ENCODE results near the gene PKD2L1.
A peak's percentile ranks its signal among the peaks of the same experiment; 100 is the strongest.
"Not testable (repeated sequence)": the region's sequence is repeated elsewhere in the genome, so short reads cannot be mapped to it uniquely, and the experiment has no call there.

The PKD2L1 gene

DNA sequence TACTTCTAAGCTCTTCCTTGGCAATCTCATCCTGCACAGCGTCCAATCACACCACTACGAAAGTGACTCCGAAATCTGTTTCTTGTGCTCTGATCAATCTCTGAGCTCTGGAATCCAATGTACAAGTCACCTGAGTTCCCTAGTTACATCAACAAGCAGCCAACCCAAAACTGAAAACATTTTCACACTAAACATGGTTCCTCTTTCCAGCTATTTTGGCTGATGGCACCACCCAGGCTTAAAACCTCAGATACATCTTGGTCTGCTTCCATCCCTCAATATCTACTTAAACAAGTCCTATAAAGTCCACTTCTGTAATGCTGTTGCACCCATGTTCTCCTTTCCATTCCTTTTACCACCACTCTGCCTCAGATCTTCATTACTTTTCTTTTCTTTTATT is 47.1 kb downstream of the PKD2L1 start:
- Histone ChIP-seq H3K4me3 (replicated peaks; ENCODE audit: insufficient read depth, low read length) (no peak overlapping the region), H3K27me3 (ENCODE audit: insufficient read depth, poor library complexity, severe bottlenecking) (no peaks in the 10 kb centered on the region), H3K27ac (replicated peaks) (no peak overlapping the region)
- TF ChIP-seq SPI1 (IDR thresholded peaks at IDR 0.05; ENCODE audit: borderline replicate concordance, low read depth) (no peak), POLR2AphosphoS5 (IDR thresholded peaks at IDR 0.05; ENCODE audit: low read depth) (no peak)
- TF ChIP-seq, protein P1, sequence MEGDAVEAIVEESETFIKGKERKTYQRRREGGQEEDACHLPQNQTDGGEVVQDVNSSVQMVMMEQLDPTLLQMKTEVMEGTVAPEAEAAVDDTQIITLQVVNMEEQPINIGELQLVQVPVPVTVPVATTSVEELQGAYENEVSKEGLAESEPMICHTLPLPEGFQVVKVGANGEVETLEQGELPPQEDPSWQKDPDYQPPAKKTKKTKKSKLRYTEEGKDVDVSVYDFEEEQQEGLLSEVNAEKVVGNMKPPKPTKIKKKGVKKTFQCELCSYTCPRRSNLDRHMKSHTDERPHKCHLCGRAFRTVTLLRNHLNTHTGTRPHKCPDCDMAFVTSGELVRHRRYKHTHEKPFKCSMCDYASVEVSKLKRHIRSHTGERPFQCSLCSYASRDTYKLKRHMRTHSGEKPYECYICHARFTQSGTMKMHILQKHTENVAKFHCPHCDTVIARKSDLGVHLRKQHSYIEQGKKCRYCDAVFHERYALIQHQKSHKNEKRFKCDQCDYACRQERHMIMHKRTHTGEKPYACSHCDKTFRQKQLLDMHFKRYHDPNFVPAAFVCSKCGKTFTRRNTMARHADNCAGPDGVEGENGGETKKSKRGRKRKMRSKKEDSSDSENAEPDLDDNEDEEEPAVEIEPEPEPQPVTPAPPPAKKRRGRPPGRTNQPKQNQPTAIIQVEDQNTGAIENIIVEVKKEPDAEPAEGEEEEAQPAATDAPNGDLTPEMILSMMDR (IDR thresholded peaks at IDR 0.05; ENCODE audit: insufficient read depth, low read length), result no peak
- no peak for DNase-seq (ENCODE audit: low read depth in 1 of 2, low spot score in 1 of 2)

GRCh38 chr10:100276971-100277370 is 53.1 kb downstream of the PKD2L1 start:
- not testable (repeated sequence) for DNase-seq (ENCODE audit: low read depth in 1 of 2, low spot score in 1 of 2); H3K27me3 ChIP-seq (ENCODE audit: insufficient read depth, poor library complexity, severe bottlenecking); H3K4me3 ChIP-seq (replicated peaks; ENCODE audit: insufficient read depth, low read length); H3K27ac ChIP-seq (replicated peaks)

DNA sequence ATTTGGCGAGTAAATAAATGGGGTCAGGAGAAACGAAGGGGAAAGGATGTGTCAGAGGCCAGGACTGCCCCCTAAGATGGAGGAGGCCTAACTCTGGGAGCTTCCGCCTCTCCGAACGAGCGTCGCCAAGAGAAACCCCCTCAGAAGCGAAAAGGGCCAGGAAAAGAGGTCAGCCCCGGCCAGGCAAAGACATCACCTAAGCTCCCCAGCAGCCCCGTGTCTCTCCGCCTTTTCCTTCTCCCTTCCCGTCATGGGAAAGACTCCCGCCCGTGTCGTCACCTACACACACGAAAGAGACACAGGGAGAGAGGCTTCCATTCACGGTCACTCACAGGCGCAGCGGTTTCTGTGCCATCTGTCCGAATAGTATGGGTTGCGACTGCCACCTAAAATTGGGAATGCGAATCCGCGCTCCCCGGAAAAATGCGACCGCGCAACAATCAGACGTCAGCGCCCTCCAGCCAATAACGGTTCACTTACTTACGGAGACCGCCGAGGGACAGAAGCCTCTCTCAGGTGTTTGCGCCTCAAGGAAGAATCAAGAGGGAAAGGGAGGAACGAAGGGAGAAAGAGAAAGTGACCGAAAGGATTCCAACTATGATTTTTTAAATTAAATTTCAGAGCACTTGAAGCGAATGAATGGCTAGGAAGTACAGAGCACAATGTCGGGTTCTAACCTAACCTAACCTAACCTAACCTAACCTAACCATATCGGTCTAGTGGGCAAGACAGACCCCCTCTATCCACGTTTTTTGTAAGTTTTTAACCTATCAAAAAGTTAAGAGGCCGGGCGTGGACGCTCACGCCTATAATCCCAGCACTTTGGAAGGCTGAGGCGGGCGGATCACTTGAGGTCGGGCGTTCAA is 62.6 kb downstream of the PKD2L1 start, which contains the start of gene CWF19L1:
Gene CWF19L1, minus strand, starts transcription at position 400 of the 866 bp plus-strand sequence. Its CDS starts 45 bp downstream, at position 355.
- peak; percentile 71 to 88 for DNase-seq (ENCODE audit: low read depth in 1 of 2, low spot score in 1 of 2)
- TF ChIP-seq POLR2AphosphoS5 (IDR thresholded peaks at IDR 0.05; ENCODE audit: low read depth) (peak; percentile 89), SPI1 (IDR thresholded peaks at IDR 0.05; ENCODE audit: borderline replicate concordance, low read depth) (no peak), GABPA (IDR thresholded peaks at IDR 0.05; ENCODE audit: low read depth) (no peak)
- TF ChIP-seq, protein P1 (IDR thresholded peaks at IDR 0.05; ENCODE audit: insufficient read depth, low read length), result no peak
- TF ChIP-seq, protein P2, sequence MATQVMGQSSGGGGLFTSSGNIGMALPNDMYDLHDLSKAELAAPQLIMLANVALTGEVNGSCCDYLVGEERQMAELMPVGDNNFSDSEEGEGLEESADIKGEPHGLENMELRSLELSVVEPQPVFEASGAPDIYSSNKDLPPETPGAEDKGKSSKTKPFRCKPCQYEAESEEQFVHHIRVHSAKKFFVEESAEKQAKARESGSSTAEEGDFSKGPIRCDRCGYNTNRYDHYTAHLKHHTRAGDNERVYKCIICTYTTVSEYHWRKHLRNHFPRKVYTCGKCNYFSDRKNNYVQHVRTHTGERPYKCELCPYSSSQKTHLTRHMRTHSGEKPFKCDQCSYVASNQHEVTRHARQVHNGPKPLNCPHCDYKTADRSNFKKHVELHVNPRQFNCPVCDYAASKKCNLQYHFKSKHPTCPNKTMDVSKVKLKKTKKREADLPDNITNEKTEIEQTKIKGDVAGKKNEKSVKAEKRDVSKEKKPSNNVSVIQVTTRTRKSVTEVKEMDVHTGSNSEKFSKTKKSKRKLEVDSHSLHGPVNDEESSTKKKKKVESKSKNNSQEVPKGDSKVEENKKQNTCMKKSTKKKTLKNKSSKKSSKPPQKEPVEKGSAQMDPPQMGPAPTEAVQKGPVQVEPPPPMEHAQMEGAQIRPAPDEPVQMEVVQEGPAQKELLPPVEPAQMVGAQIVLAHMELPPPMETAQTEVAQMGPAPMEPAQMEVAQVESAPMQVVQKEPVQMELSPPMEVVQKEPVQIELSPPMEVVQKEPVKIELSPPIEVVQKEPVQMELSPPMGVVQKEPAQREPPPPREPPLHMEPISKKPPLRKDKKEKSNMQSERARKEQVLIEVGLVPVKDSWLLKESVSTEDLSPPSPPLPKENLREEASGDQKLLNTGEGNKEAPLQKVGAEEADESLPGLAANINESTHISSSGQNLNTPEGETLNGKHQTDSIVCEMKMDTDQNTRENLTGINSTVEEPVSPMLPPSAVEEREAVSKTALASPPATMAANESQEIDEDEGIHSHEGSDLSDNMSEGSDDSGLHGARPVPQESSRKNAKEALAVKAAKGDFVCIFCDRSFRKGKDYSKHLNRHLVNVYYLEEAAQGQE (IDR thresholded peaks at IDR 0.05; ENCODE audit: insufficient replicate concordance, low read depth), result peak; percentile 55
- peak within 1 kb of the TSS; percentile 100 for H3K4me3 ChIP-seq (replicated peaks; ENCODE audit: insufficient read depth, low read length)
- peak within 1 kb of the TSS; percentile 80 for H3K27ac ChIP-seq (replicated peaks)
- H3K27me3 ChIP-seq (ENCODE audit: insufficient read depth, poor library complexity, severe bottlenecking), result no peaks in the 10 kb centered on the region

DNA sequence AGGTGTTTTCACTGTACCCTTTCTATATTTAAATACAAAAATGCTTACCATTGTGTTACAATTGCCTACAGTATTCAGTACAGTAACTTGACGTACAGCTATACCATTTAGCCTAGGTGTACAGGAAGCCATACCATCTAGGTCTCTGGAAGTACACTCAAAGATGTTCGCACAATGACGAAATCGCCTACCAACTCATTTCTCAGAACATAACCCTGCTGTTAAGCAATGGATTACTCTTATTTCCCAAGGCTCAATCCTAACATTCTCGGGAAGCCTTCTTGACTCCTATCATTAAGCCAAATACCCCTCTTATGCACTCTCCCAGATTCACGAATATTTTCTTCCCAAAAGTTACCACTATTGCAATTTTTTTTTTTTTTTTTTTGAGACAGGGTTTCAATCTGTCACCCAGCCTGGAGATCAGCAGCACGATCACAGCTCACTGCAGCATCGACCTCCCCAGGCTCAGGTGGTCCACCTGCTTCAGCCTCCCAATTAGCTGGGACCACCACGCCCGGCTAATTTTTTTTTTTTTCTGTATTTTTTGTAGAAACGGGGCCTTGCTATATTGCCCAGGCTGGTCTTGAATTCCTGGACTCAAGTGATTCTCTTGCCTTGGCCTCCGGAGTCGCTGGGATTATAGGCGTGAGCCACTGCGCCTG is 64.1 kb downstream of the PKD2L1 start:
- H3K27ac ChIP-seq (replicated peaks), result no peak overlapping the region
- no peak overlapping the region; the same call in 1 of the 2 replicates for H3K4me3 ChIP-seq (replicated peaks; ENCODE audit: insufficient read depth, low read length)
- DNase-seq (ENCODE audit: low read depth in 1 of 2, low spot score in 1 of 2), result peak; percentile 42 to 45
- no peaks in the 10 kb centered on the region for H3K27me3 ChIP-seq (ENCODE audit: insufficient read depth, poor library complexity, severe bottlenecking)
- TF ChIP-seq POLR2AphosphoS5 (IDR thresholded peaks at IDR 0.05; ENCODE audit: low read depth) (no peak), GABPA (IDR thresholded peaks at IDR 0.05; ENCODE audit: low read depth) (no peak), SPI1 (IDR thresholded peaks at IDR 0.05; ENCODE audit: borderline replicate concordance, low read depth) (no peak)
- TF ChIP-seq, protein P1 (IDR thresholded peaks at IDR 0.05; ENCODE audit: insufficient read depth, low read length), result no peak
- TF ChIP-seq, protein P2 (IDR thresholded peaks at IDR 0.05; ENCODE audit: insufficient replicate concordance, low read depth), result no peak

Data from HL-60 (cell line).